GM23248 (cell line): ENCODE measurements around the gene CAMKK1.

ENCODE experiments used
- EZH2 ChIP-seq: fragments of 200-600 bp; sonication (generic); IDR thresholded peaks from 2 replicates; pipeline ENCODE4 v1.6.1; 2018; ENCODE audit warnings: antibody characterized with exemption, mild to moderate bottlenecking; ENCODE audit not compliant: insufficient read depth, poor library complexity, severe bottlenecking
- EZH2phosphoT487 ChIP-seq: fragments of 200-600 bp; sonication (generic); IDR thresholded peaks from 2 replicates; pipeline ENCODE4 v1.6.1; 2018; ENCODE audit warnings: antibody characterized with exemption, moderate library complexity, mild to moderate bottlenecking, low read depth; ENCODE audit not compliant: insufficient read depth

GRCh38 chr17:3894911-3895343 lies 2.1 kb upstream of the CAMKK1 start:
- no peak for TF ChIP-seq EZH2phosphoT487
- no peak for TF ChIP-seq EZH2
